ENCODE results near the gene PACC1.
"Not testable (repeated sequence)": the region's sequence is repeated elsewhere in the genome, so short reads cannot be mapped to it uniquely, and the experiment has no call there.

PACC1 gene

DNA sequence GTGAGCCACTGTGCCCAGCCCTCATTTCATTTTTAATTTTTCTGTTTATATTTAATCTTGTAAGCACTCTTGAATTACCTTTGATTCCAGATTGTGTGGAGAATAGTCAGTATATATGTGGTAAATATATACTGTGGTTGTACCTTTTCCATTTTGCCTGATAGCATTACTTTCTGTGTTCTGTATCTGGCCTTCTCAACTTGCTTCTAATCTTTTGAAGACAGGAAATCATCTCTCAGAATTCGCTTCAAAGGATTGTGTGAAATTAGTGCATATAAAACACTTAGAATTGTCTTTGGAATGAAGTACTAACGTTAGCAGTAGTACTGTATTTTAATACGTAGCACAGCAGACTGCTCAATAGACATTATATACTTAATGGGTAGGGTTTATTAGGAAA is 91.6 kb downstream of the PACC1 start:
- no peak for DNase-seq

GRCh38 chr1:212321031-212321430 is 93.7 kb downstream of the PACC1 start:
- DNase-seq: not testable (repeated sequence)

DNA sequence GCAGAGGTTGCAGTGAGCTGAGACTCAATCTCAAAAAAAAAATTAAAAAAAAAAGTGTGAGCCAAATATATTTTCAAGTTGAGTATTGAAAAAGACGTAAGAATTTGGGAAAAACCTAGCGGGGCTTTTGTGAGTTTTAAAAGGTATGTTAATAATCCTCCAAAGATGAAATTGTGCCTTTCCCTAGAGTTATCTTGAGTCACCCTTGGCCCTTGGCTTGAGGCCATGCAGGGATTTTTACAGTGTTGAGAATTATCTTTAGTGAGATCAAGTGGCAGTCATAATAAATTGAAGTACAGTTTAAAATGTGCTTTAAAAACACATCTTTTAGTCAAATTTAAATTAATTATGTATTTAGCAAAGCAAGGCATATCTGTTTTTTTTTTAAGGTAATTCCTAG is 96.8 kb downstream of the PACC1 start:
- DNase-seq: no peak

DNA sequence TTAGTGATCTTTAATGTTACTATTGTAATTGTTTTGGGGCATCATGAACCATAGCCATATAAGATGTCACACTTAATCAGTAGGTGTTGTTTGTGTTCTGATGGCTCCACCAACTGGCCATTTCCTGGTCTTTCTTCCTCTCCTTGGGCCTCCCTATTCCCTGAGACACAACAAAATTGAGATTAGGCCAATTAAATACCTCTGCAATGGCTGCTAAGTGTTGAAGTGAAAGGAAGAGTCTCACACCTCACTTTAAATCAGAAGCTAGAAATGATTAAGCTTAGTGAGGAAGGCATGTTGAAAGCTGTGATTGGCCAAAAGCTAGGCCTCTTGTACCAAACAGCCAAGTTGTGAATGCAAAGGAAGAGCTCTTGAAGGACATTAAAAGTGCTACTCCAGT is 98.8 kb downstream of the PACC1 start:
- no peak for DNase-seq

DNA sequence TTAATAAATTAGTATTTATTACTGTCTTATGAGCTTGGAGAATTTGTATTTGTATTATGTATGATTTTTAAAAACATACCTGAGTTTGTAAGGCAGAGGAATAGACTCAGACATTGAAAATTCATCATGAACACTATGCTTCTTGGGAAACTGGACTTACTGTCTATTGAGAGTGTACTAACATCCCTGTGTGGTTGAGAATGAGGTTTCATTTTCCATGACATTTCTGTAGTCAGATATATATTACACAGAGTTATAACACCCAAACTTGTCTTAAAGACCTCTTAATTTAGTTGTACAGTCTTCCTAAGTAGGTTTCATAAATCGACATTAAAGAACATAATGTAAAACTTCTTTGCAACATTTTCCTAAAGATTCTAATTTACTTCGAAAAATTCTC is 99.5 kb downstream of the PACC1 start:
- no peak for DNase-seq

Measured in activated CD8-positive, alpha-beta memory T cell treated with anti-CD3 and anti-CD28 coated beads for 24 hours (primary cell).